ENCODE results near the gene TFF3.
"Not testable (repeated sequence)": the region's sequence is repeated elsewhere in the genome, so short reads cannot be mapped to it uniquely, and the experiment has no call there.

Gene TFF3

DNA sequence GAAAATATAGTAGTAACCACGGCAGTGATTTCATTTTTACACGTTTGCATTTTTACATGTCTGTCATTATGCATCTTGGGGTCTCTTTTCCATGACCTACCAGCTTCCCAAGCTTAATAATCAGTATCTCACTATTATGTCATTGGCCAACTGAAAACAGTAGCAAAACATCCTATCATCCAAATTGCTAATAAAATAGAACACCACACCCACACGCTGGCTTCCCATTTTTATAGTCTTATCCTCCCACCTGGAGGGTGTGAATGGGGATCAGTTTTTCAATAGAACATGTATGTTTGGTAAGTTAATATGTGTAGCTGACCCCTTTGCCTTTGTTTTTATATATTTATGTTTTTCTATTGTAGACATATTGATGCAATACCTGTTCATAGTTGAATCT, 11.8 kb downstream of the TFF3 start:
- DNase-seq, result no peak

- DNase-seq, result peak; percentile 28 to 68 (median 67)
Observed at GRCh38 chr21:42302794-42303193, 12.4 kb downstream of the TFF3 start.

DNA sequence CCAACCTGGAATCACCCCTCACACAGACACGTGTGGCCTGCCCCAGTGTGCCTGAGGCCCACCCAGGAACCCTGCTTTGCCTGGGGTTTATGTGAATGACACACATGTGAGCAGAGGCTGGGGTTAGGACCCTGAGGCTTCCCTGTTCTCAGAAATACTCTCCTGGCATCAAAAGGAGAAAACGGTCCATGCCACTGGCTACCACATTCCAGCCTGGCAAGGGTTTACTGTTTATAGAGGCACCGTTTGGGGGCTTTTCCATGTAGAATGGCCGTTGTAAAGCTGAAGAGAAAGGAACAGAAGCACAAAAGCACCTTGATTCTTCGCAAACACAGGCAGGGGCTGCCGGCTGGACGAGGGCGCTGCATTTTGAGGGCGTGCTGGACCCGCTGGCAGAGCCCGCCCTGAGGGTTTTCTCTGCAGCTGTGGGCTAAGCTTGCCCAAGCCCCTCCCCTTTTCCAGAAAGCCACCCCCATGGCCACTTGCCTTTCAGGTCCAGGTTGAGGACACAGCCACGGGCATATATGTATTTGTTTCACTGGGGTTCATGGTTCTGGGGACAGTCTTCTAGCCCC, 13.0 kb downstream of the TFF3 start:
- DNase-seq, result peak in 2 of 3 experiments; percentile 60 to 77

GRCh38 chr21:42301371-42302075, 13.7 kb downstream of the TFF3 start:
- DNase-seq, result no peak

- no peak for DNase-seq
Observed at GRCh38 chr21:42300956-42301355, 14.3 kb downstream of the TFF3 start.

GRCh38 chr21:42300045-42300583, 15.1 kb downstream of the TFF3 start:
- DNase-seq, result no peak

DNA sequence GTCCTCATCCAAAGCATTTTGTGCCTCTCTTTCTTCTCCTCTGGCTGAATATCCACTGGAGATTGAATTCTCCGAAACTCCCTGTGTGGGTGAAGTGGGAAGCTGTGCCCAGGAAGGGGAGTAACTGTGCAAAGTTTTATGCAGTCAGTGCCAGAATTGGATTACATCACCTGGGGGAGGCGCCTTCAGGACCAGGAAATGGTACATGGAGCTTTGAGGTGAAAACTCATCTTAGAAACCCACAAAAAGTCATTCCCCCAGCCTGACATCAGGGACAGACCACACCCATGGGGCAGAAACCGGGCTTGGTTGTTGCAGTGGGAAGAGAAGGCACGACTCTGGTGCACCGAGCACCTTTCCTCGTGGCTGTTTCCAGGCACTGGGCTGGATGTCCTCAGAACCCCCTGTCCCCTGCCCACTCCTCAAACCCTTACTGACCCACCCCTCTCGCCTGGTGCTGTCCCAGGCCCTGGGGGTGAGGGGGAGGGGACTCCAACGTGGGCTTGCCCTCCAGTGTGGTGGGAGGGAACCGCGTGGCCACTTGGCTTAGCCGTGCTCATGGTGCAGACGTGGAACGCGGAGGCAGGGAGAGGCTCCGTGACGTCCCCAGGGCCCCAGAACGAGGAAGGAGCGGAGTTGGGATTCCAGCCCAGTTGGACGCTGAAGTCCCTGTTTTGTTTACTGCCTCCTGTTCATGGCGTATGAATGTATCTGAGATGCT, 15.7 kb downstream of the TFF3 start:
- DNase-seq, result no peak

DNA sequence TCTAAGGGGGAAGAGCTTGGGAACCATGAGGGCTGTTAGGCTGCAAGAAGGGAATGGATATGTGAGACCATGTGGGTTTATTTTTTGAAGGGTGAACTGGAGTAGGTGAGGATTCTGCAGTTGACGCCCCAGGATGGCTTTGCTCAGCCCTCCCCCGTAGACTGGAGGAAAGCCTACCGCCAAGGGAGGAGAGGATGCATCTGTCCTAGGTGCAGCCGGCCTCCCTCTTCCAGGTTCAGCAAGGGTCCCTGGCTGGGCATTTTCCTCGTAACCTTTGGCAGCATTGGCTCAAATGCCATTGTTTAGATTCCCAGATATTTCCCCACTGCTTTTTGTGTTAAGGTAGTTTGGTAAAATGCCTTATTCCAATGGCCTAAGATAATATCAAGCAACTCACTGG, 16.6 kb downstream of the TFF3 start:
- no peak for DNase-seq

GRCh38 chr21:42298237-42298636, 17.0 kb downstream of the TFF3 start:
- DNase-seq, result no peak

DNA sequence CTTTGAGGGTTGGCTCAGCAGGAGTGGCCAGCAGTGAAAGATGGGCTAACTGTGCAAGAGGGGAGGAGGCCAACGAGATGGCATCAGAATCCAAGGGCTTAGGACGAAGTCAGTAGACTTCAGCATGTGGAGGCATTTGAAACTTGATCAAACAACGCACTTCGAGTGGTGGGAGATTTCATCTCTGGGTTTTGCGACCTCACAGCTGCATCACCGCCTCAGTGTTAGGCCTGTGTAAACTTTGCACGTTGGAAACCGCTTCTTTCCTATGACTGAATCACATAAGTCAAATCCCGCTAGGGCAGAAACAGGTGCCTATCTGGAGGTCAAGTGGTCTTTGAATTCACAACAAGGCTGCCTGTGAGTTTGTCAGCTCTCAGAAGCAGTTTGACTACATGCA, 17.8 kb downstream of the TFF3 start:
- DNase-seq, result no peak

DNA sequence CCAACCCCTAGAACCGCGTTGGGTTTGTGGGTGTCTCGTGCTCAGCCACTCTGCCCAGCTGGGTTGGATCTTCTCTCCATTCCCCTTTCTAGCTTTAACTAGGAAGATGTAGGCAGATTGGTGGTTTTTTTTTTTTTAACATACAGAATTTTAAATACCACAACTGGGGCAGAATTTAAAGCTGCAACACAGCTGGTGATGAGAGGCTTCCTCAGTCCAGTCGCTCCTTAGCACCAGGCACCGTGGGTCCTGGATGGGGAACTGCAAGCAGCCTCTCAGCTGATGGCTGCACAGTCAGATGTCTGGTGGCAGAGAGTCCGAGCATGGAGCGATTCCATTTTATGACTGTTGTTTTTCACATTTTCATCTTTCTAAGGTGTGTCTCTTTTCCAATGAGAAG, 18.7 kb downstream of the TFF3 start:
- no peak for DNase-seq

DNA sequence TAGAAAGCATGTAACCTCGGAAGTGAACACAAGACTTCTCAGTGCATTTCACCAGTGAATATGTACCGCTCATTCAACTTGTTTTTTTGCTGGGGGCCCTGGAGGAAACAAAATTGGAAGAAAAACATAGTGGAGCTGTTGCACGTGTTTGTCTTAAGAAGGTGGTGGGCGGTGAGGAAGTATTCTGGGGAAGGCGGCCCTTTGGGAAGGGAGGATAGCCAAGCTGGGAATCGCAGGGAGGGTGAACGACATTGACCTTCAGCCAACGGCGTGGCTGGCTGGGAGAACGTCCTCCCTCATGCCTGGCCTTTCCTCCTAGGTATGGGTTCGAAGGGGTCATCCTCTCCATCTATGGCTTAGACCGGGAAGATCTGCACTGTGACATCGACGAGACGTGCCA, 19.4 kb downstream of the TFF3 start:
- no peak for DNase-seq

GRCh38 chr21:42294273-42294880, 20.8 kb downstream of the TFF3 start:
- DNase-seq, result no peak

GRCh38 chr21:42293649-42294272, 21.4 kb downstream of the TFF3 start:
- peak in 1 of 3 experiments; percentile 16 for DNase-seq

- not testable (repeated sequence) for DNase-seq
Observed at GRCh38 chr21:42292563-42293142, 22.6 kb downstream of the TFF3 start.

GRCh38 chr21:42291751-42292562, 23.3 kb downstream of the TFF3 start:
- DNase-seq, result peak in 2 of 3 experiments; percentile 34 to 56

DNA sequence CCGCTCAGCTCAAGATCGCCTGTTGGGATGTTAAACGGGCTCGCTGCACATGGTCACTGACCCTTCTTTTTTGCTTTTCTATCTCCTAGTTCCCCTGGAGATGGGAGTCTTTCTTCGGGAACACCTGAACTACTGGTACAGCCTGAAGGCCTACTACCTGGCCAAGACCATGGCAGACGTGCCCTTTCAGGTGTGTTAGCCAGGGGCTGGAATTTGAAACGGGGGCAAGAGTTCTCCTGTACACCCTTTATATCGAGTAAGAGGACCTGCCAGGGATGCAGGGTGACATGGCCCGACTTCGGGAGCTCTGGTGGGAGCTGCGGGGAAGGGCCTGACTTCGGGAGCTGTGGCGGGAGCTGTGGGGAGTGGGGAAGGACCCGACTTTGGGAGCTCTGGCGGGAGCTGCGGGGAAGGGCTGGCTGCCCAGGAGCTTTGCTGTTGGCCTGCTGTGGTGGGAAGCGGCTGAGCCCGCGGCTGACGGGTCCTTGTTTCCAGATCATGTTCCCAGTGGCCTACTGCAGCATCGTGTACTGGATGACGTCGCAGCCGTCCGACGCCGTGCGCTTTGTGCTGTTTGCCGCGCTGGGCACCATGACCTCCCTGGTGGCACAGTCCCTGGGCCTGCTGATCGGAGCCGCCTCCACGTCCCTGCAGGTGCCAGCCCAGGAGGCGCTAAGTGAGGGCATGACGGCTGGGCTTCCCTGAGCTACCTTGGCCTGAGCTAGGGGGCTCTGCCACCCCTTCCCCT, 24.0 kb downstream of the TFF3 start:
- no peak for DNase-seq

- no peak for DNase-seq
Observed at GRCh38 chr21:42290505-42290904, 24.7 kb downstream of the TFF3 start.

- DNase-seq, result no peak
Observed at GRCh38 chr21:42289926-42290325, 25.3 kb downstream of the TFF3 start.

DNA sequence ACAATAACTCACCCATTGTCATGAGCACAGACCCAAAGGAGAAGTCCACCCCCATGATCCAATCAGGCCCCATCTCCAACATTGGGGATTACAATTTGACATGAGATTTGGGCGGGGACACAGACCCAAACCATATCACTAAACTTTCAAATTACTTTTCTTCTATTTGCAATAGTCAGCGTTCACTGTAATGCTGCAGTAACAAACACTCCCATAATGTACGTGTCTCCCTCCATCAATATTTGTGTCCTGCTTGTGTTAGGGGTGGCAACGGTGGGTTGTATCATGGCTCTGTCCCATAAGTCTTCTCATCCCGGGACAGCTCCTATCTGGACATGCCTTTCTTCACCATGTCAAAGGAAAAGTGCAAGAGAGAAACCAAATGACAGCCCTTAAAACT, 26.2 kb downstream of the TFF3 start:
- no peak for DNase-seq
